ENCODE measurements around the gene ZNF652.
"Not testable (repeated sequence)": the region's sequence is repeated elsewhere in the genome, so short reads cannot be mapped to it uniquely, and the experiment has no call there.

Gene ZNF652

GRCh38 chr17:49261540-49261939, 100.5 kb downstream of the ZNF652 start:
- not testable (repeated sequence) for DNase-seq (ENCODE audit: low spot score)

- DNase-seq (ENCODE audit: low spot score), result no peak
These were observed 101.2 kb downstream of the ZNF652 start for GRCh38 chr17:49260817-49261291.

GRCh38 chr17:49260011-49260816, 101.8 kb downstream of the ZNF652 start:
- DNase-seq (ENCODE audit: low spot score), result peak; percentile 84

- DNase-seq (ENCODE audit: low spot score), result no peak
These were observed 102.4 kb downstream of the ZNF652 start for GRCh38 chr17:49259663-49260010.

- DNase-seq (ENCODE audit: low spot score), result no peak
These were observed 103.7 kb downstream of the ZNF652 start for GRCh38 chr17:49258394-49258793.

GRCh38 chr17:49255125-49255524, 106.9 kb downstream of the ZNF652 start:
- DNase-seq (ENCODE audit: low spot score), result no peak

- no peak for DNase-seq (ENCODE audit: low spot score)
These were observed 108.0 kb downstream of the ZNF652 start for GRCh38 chr17:49254066-49254465.

GRCh38 chr17:49252148-49252695, 109.8 kb downstream of the ZNF652 start:
- no peak for DNase-seq (ENCODE audit: low spot score)

- no peak for DNase-seq (ENCODE audit: low spot score)
These were observed 112.0 kb downstream of the ZNF652 start for GRCh38 chr17:49249890-49250522.

- peak; percentile 39 for DNase-seq (ENCODE audit: low spot score)
These were observed 112.7 kb downstream of the ZNF652 start for GRCh38 chr17:49249292-49249794.

- no peak for DNase-seq (ENCODE audit: low spot score)
These were observed 114.1 kb downstream of the ZNF652 start for GRCh38 chr17:49247944-49248343.

GRCh38 chr17:49244839-49245238, 117.2 kb downstream of the ZNF652 start:
- DNase-seq (ENCODE audit: low spot score), result no peak

Measured in kidney tubule cell (primary cell).